ENCODE results near the gene DDX51.

DDX51 gene

GRCh38 chr12:132089407-132089910 is 54.7 kb downstream of the DDX51 start:
- no peak for DNase-seq (ENCODE audit: low read depth in 2 of 2, low spot score in 1 of 2)
